ENCODE measurements around the gene POR. TPM values are rescaled to one million over a fixed set of nuclear protein-coding genes. Genes with fewer than 3 reads are reported as not detected.

Gene POR
- total and polyA plus RNA-seq, 2 of the 13 experiments (the other 11 are each of a cell fraction or from before 2014, with no cell fraction given), result 145 to 266 TPM

DNA sequence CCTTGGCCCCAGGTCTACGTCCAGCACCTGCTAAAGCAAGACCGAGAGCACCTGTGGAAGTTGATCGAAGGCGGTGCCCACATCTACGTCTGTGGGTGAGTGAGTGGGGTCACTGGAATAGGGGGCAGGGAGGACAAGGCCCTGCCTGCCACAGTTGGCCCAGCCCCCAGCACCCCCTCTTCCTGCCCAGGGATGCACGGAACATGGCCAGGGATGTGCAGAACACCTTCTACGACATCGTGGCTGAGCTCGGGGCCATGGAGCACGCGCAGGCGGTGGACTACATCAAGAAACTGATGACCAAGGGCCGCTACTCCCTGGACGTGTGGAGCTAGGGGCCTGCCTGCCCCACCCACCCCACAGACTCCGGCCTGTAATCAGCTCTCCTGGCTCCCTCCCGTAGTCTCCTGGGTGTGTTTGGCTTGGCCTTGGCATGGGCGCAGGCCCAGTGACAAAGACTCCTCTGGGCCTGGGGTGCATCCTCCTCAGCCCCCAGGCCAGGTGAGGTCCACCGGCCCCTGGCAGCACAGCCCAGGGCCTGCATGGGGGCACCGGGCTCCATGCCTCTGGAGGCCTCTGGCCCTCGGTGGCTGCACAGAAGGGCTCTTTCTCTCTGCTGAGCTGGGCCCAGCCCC, 71.3 kb downstream of the POR start:
- POLR2A ChIA-PET, result interaction anchor here (1.5 kb wide), 1 partner anchor 70 kb away, joined by 3 read pairs; no protein-coding TSS in a partner anchor
- no peak for DNase-seq (ENCODE audit: low spot score)
- TF ChIP-seq PITX1 (CRISPR knock-in tag; IDR thresholded peaks at IDR 0.05), result 0 out of 2 replicates have a peak, but pooled peaks have one; percentile 20
- peak; percentile 21 for TF ChIP-seq HNRNPLL (IDR thresholded peaks at IDR 0.05; ENCODE audit: low read depth, low read length, poor library complexity, severe bottlenecking)
- TF ChIP-seq ETV5 (CRISPR knock-in tag; IDR thresholded peaks at IDR 0.05; ENCODE audit: borderline replicate concordance), result no peak
- TF ChIP-seq ZNF788 (CRISPR knock-in tag; IDR thresholded peaks at IDR 0.05; ENCODE audit: borderline replicate concordance), result no peak
- TF ChIP-seq ATF5 (CRISPR knock-in tag; IDR thresholded peaks at IDR 0.05; ENCODE audit: low read depth), result no peak
- TF ChIP-seq SUZ12 (IDR thresholded peaks at IDR 0.05; ENCODE audit: low read depth, low read length), result no peak
- TF ChIP-seq, protein P1, sequence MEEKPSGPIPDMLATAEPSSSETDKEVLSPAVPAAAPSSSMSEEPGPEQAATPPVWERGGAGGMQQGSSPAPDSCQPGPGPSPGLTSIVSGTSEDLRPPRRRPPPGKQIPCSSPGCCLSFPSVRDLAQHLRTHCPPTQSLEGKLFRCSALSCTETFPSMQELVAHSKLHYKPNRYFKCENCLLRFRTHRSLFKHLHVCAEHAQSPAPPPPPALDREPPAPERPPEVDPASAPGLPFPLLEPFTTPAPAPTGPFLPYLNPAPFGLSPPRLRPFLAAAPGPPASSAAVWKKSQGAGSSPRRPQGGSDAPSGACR (CRISPR knock-in tag; IDR thresholded peaks at IDR 0.05), result no peak
- TF ChIP-seq CAMTA2 (CRISPR knock-in tag; IDR thresholded peaks at IDR 0.05; ENCODE audit: borderline replicate concordance), result 0 out of 2 replicates have a peak, but pooled peaks have one; percentile 16
- no peak for TF ChIP-seq CENPX (CRISPR knock-in tag; IDR thresholded peaks at IDR 0.05)
- TF ChIP-seq, protein P2, sequence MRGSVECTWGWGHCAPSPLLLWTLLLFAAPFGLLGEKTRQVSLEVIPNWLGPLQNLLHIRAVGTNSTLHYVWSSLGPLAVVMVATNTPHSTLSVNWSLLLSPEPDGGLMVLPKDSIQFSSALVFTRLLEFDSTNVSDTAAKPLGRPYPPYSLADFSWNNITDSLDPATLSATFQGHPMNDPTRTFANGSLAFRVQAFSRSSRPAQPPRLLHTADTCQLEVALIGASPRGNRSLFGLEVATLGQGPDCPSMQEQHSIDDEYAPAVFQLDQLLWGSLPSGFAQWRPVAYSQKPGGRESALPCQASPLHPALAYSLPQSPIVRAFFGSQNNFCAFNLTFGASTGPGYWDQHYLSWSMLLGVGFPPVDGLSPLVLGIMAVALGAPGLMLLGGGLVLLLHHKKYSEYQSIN (CRISPR knock-in tag; IDR thresholded peaks at IDR 0.05; ENCODE audit: borderline replicate concordance), result no peak
- no peak for TF ChIP-seq ZNF598 (CRISPR knock-in tag; IDR thresholded peaks at IDR 0.05; ENCODE audit: borderline replicate concordance)
- no peak for TF ChIP-seq ZNF138 (CRISPR knock-in tag; IDR thresholded peaks at IDR 0.05; ENCODE audit: low read depth)
- peak; percentile 77 for TF ChIP-seq AGO2 (optimal IDR thresholded peaks at IDR 0.05; ENCODE audit: low read depth, low read length)
- no peak for TF ChIP-seq ATAD3A (CRISPR knock-in tag; IDR thresholded peaks at IDR 0.05)
- peak; percentile 66 for TF ChIP-seq AGO1 (IDR thresholded peaks at IDR 0.05; ENCODE audit: low read depth, low read length, poor library complexity, severe bottlenecking)
- TF ChIP-seq RORA (CRISPR knock-in tag; IDR thresholded peaks at IDR 0.05), result no peak
- no peak for TF ChIP-seq ZNF274 (CRISPR knock-in tag; IDR thresholded peaks at IDR 0.05)
- TF ChIP-seq EZH2 (conservative IDR thresholded peaks at IDR 0.05; ENCODE audit: low read depth, low read length), result no peak
- no peak for TF ChIP-seq TMF1 (CRISPR knock-in tag; IDR thresholded peaks at IDR 0.05; ENCODE audit: low read depth)
- TF ChIP-seq NKX3-1 (CRISPR knock-in tag; IDR thresholded peaks at IDR 0.05), result no peak
- TF ChIP-seq ISX (CRISPR knock-in tag; conservative IDR thresholded peaks at IDR 0.05), result no peak
- TF ChIP-seq YY1 (IDR thresholded peaks at IDR 0.05; ENCODE audit: insufficient read depth, insufficient replicate concordance, low read depth, low read length), result no peak
- no peak for TF ChIP-seq ZFP90 (CRISPR knock-in tag; IDR thresholded peaks at IDR 0.05; ENCODE audit: borderline replicate concordance)
- no peak for TF ChIP-seq ZNF569 (CRISPR knock-in tag; IDR thresholded peaks at IDR 0.05; ENCODE audit: borderline replicate concordance)

More for the DNA sequence above, 71.3 kb downstream of the POR start:
- no peaks in the 10 kb centered on the region for H3K9me3 ChIP-seq (ENCODE audit: low read length)
- H3K27ac ChIP-seq (ENCODE audit: extremely low read length, insufficient read depth, low read length), result peak overlapping the region; percentile 43
- H4K20me1 ChIP-seq (ENCODE audit: insufficient read depth, low read length), result peaks cover 4% of the 10 kb centered on the region; the same call in 1 of the 2 replicates
- H3K27me3 ChIP-seq (ENCODE audit: control insufficient read depth in 1 of 2, insufficient read depth in 2 of 2, low read length in 2 of 2), result no peaks in the 10 kb centered on the region
- WGBS (ENCODE audit: low lambda C conversion rate), result 98% methylated on average over 10 of the region's 20 CpGs
- H3K9ac ChIP-seq (ENCODE audit: insufficient read depth, low read depth, low read length), result no peak overlapping the region
- FAIRE-seq, result no peak
- H3K79me2 ChIP-seq (ENCODE audit: insufficient read depth, low read length), result no peaks in the 10 kb centered on the region
- H3K4me3 ChIP-seq (replicated peaks in 1 of 3; ENCODE audit: insufficient read depth in 1 of 3, low read depth in 2 of 3, low read length in 3 of 3), result no peak overlapping the region
- H3K4me2 ChIP-seq (ENCODE audit: low read depth, low read length), result no peak overlapping the region
- no peak overlapping the region for H2AFZ ChIP-seq (ENCODE audit: low read length)
- ATAC-seq, result peak; percentile 2; the same call in 2 of the 3 replicates
- TSS peak; percentile 69 for BruUV-seq (replicated peaks)
- in situ Hi-C loops (cut with HindIII; ENCODE audit: extremely low pct_ligation_motif_present, low pct_unique_long_range_greater_than_20kb), result no loop called here
- intact Hi-C loops (cut with micrococcal nuclease; ENCODE audit: unreplicated experiment), result no loop called here
- H3K36me3 ChIP-seq (replicated peaks in 1 of 2; ENCODE audit: control insufficient read depth in 1 of 2, insufficient read depth in 2 of 2, low read length in 2 of 2), result peaks cover 38 to 66% of the 10 kb centered on the region in 2 experiments
- peaks cover 12% of the 10 kb centered on the region for H3K4me1 ChIP-seq (ENCODE audit: insufficient read depth, low read length)
- CTCF ChIA-PET (ENCODE audit: low intra/inter-chr PET ratio, low total read pairs), result no interaction called here
